GM19238 (cell line): ENCODE results near the gene UAP1L1.
"Not testable (repeated sequence)": the region's sequence is repeated elsewhere in the genome, so short reads cannot be mapped to it uniquely, and the experiment has no call there.

ENCODE experiments used
- DNase-seq: peaks from one replicate; pipeline ENCODE4 v3.0.0; 2011; ENCODE audit warnings: low spot score; ENCODE audit not compliant: insufficient read length

Gene UAP1L1

GRCh38 chr9:137056739-137057415 lies 20.4 kb upstream of the UAP1L1 start:
- no peak for DNase-seq

GRCh38 chr9:137057545-137057944 lies 19.8 kb upstream of the UAP1L1 start:
- DNase-seq = no peak

- DNase-seq = no peak
Observed at GRCh38 chr9:137058521-137059234, 18.6 kb upstream of the UAP1L1 start.

- DNase-seq = no peak
Observed at GRCh38 chr9:137062384-137062783, 14.9 kb upstream of the UAP1L1 start.

GRCh38 chr9:137062798-137063197 lies 14.5 kb upstream of the UAP1L1 start:
- DNase-seq = not testable (repeated sequence)

GRCh38 chr9:137063311-137064026 lies 13.8 kb upstream of the UAP1L1 start:
- no peak for DNase-seq

GRCh38 chr9:137064027-137064879 lies 13.1 kb upstream of the UAP1L1 start:
- DNase-seq = no peak

GRCh38 chr9:137064880-137065164 lies 12.5 kb upstream of the UAP1L1 start:
- DNase-seq = no peak

- DNase-seq = no peak
Observed at GRCh38 chr9:137065336-137065967, 11.9 kb upstream of the UAP1L1 start.

GRCh38 chr9:137066096-137066861 lies 11.0 kb upstream of the UAP1L1 start:
- no peak for DNase-seq

GRCh38 chr9:137067860-137068538 lies 9.3 kb upstream of the UAP1L1 start:
- DNase-seq = peak; percentile 91

GRCh38 chr9:137068539-137069507 lies 8.5 kb upstream of the UAP1L1 start:
- no peak for DNase-seq

GRCh38 chr9:137069508-137070091 lies 7.7 kb upstream of the UAP1L1 start:
- no peak for DNase-seq

- DNase-seq = peak; percentile 94
Observed at GRCh38 chr9:137070201-137070905, 7.0 kb upstream of the UAP1L1 start, which contains the start of gene SAPCD2. SAPCD2 (minus strand) TSS chr9:137070557; CDS start chr9:137070460, 97 bp downstream.

- DNase-seq = no peak
Observed at GRCh38 chr9:137070906-137071275, 6.4 kb upstream of the UAP1L1 start.

GRCh38 chr9:137071282-137071681 lies 6.0 kb upstream of the UAP1L1 start:
- no peak for DNase-seq

- DNase-seq = no peak
Observed at GRCh38 chr9:137073992-137074399, 3.3 kb upstream of the UAP1L1 start.
